Liver (tissue), 9 donors: ENCODE measurements around the gene GDI1. TPM values are rescaled to one million over a fixed set of nuclear protein-coding genes. Genes with fewer than 3 reads are reported as not detected.

Experiments used
- DNase-seq: peaks from one replicate; pipeline ENCODE4 v3.0.0-alpha.2; 2017; ENCODE audit warnings: low spot score
- H3K27ac ChIP-seq, 2 donors: one replicate each; pipeline ENCODE4 v1.7.0; 2013; ENCODE audit warnings: inconsistent platforms in 2 of 2, low read length in 2 of 2, control low read depth in 1 of 2, low read depth in 1 of 2, mild to moderate bottlenecking in 1 of 2
- H3K27me3 ChIP-seq, 4 donors: one replicate each; pipeline versions ENCODE4 v1.6.1 to v1.7.0; 2013; ENCODE audit warnings: low read length in 3 of 4, inconsistent platforms in 1 of 4, mild to moderate bottlenecking in 1 of 4, moderate library complexity in 1 of 4; ENCODE audit not compliant: control insufficient read depth in 4 of 4, insufficient read depth in 4 of 4
- H3K36me3 ChIP-seq, 4 donors: one replicate each; pipeline versions ENCODE4 v1.6.1 to v1.7.0; 2013; ENCODE audit warnings: low read length in 3 of 4, mild to moderate bottlenecking in 3 of 4, low read depth in 1 of 4, moderate library complexity in 1 of 4; ENCODE audit not compliant: control insufficient read depth in 4 of 4, insufficient read depth in 3 of 4
- H3K4me1 ChIP-seq, 4 donors: one replicate each; pipeline versions ENCODE4 v1.6.1 to v1.7.0; 2013; ENCODE audit warnings: low read length in 3 of 4, mild to moderate bottlenecking in 3 of 4, moderate library complexity in 1 of 4; ENCODE audit not compliant: control insufficient read depth in 4 of 4, insufficient read depth in 4 of 4
- H3K4me3 ChIP-seq, 3 donors: one replicate each; pipeline versions ENCODE4 v1.6.1 to v1.7.0; 2013; ENCODE audit warnings: low read length in 3 of 3, control low read depth in 1 of 3, low read depth in 1 of 3, mild to moderate bottlenecking in 1 of 3
- H3K9ac ChIP-seq, 2 donors: one replicate each; pipeline ENCODE4 v1.7.0; 2013; ENCODE audit warnings: low read length in 2 of 2, mild to moderate bottlenecking in 2 of 2, moderate library complexity in 2 of 2, control low read depth in 1 of 2, low read depth in 1 of 2
- H3K9me3 ChIP-seq, 4 donors: one replicate each; pipeline versions ENCODE4 v1.6.1 to v1.7.0; 2013; ENCODE audit warnings: low read length in 3 of 4; ENCODE audit not compliant: control insufficient read depth in 4 of 4
- EGR1 ChIP-seq, 2 donors: IDR thresholded peaks; 2 replicates each; pipeline ENCODE4 v1.6.1; 2016 to 2018; ENCODE audit warnings: antibody characterized with exemption in 2 of 2, low read depth in 2 of 2
- FOXA1 ChIP-seq: IDR thresholded peaks from 2 replicates; pipeline ENCODE4 v1.6.1; 2016; ENCODE audit warnings: antibody characterized with exemption
- FOXA2 ChIP-seq: IDR thresholded peaks from 2 replicates; pipeline ENCODE4 v1.6.1; 2016; ENCODE audit warnings: antibody characterized with exemption
- GABPA ChIP-seq, 2 donors: IDR thresholded peaks in 1 of 2; conservative IDR thresholded peaks in 1 of 2; 2 replicates each; pipeline ENCODE4 v1.6.1; 2016; ENCODE audit warnings: antibody characterized with exemption in 2 of 2, mild to moderate bottlenecking in 1 of 2, moderate library complexity in 1 of 2
- HNF4A ChIP-seq, 2 donors: conservative IDR thresholded peaks; 2 replicates each; pipeline ENCODE4 v1.6.1; 2016; ENCODE audit warnings: antibody characterized with exemption in 2 of 2, mild to moderate bottlenecking in 2 of 2
- HNF4G ChIP-seq: IDR thresholded peaks from 2 replicates; pipeline ENCODE4 v1.6.1; 2016; ENCODE audit warnings: antibody characterized with exemption
- JUND ChIP-seq, 2 donors: IDR thresholded peaks; 2 replicates each; pipeline ENCODE4 v1.6.1; 2016; ENCODE audit warnings: antibody characterized with exemption in 2 of 2
- NR2F2 ChIP-seq: IDR thresholded peaks from 2 replicates; pipeline ENCODE4 v1.6.1; 2016; ENCODE audit warnings: antibody characterized with exemption
- RAD21 ChIP-seq, 2 donors: IDR thresholded peaks; 2 replicates each; pipeline ENCODE4 v1.6.1; 2016; ENCODE audit warnings: antibody characterized with exemption in 2 of 2, mild to moderate bottlenecking in 2 of 2
- RXRA ChIP-seq, 2 donors: IDR thresholded peaks; 2 replicates each; pipeline ENCODE4 v1.6.1; 2017 to 2018; ENCODE audit warnings: antibody characterized with exemption in 2 of 2, mild to moderate bottlenecking in 1 of 2
- SP1 ChIP-seq: IDR thresholded peaks from 2 replicates; pipeline ENCODE4 v1.6.1; 2018; ENCODE audit warnings: antibody characterized with exemption, mild to moderate bottlenecking
- TAF1 ChIP-seq: conservative IDR thresholded peaks from 2 replicates; pipeline ENCODE4 v1.6.1; 2016; ENCODE audit warnings: antibody characterized with exemption, mild to moderate bottlenecking
- YY1 ChIP-seq: IDR thresholded peaks from 2 replicates; pipeline ENCODE4 v1.6.1; 2016; ENCODE audit warnings: antibody characterized with exemption, mild to moderate bottlenecking
- WGBS: extraction: QIAGEN DNeasy Blood & Tissue Kit; methylation state at CpG from one replicate; pipeline ENCODE4 v1.1.7; 2013; 5-methylcytosine and 5-hydroxymethylcytosine counted together
- polyA plus RNA-seq, 2 donors: library from polyadenylated mRNA; stranded (reverse) in 1 of 2; unstranded in 1 of 2; fragments of 200-250 nt in 1 of 2; fragments of >200 nt in 1 of 2; fragmentation: Nextera tagmentation in 1 of 2; extraction: Ambion mirVana in 1 of 2; gene quantifications; one replicate each; pipeline versions ENCODE4 v1.2.1 to v1.2.3, GENCODE V29; 2013 to 2015
- total RNA-seq, 2 donors: library from RNA; depleted of rRNA; stranded (reverse); fragments of >200 nt; gene quantifications; one replicate each; pipeline ENCODE4 v1.2.3, GENCODE V29; 2014
- TF ChIP-seq, protein P1 (sequence below): fragments of 150-350 bp; IDR thresholded peaks from 2 replicates; pipeline ENCODE4 v1.5.1; 2017; ENCODE audit warnings: improper control_type of control experiment, low read depth, low read length; ENCODE audit not compliant: missing input control
- TF ChIP-seq, protein P2 (sequence below): IDR thresholded peaks from 2 replicates; pipeline ENCODE4 v1.6.1; 2016; ENCODE audit warnings: antibody characterized with exemption, mild to moderate bottlenecking
- TF ChIP-seq, protein P3 (sequence below): IDR thresholded peaks from 2 replicates; pipeline ENCODE4 v1.6.1; 2016; ENCODE audit warnings: antibody characterized with exemption
- TF ChIP-seq, protein P4 (sequence below): IDR thresholded peaks from 2 replicates; pipeline ENCODE4 v1.6.1; 2016; ENCODE audit warnings: antibody characterized with exemption
- TF ChIP-seq, protein P5 (sequence below): IDR thresholded peaks from 2 replicates; pipeline ENCODE4 v1.6.1; 2016; ENCODE audit warnings: antibody characterized with exemption
- donor health status: healthy.
- donor health status: healthy.
- donor health status: healthy.
- donor health status: healthy.
- donor health status: healthy.

The GDI1 gene
- total and polyA plus RNA-seq, 4 donors, result 12.8 to 35.6 (median 20.5) TPM

DNA sequence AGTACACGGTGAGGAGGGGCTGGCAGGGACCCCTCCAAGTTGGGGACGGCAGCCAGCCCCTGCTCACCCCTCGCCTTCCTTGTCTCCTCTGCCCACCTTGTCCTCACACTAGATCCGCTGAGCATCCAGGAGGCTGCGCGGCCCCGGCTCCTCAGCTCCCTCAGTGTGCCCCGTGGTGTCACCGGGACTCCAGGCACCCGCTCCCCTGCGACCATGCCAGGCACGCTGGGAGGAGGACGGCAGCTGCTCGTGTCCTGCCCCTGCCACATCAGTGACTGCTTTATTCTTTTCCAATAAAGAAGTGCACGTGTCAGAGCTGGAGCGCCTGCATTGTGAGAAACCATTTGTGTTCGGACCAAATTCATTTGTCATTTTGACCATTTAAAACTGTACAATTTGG is 13.4 kb downstream of the GDI1 start:
- Histone ChIP-seq H3K27me3 (no peaks in the 10 kb centered on the region), H3K9ac (no peak overlapping the region), H3K9me3 (no peaks in the 10 kb centered on the region), H3K4me3 (no peak overlapping the region), H3K27ac (no peak overlapping the region), H3K36me3 (peaks cover 0 to 24% (median 8%) of the 10 kb centered on the region in 4 donors), H3K4me1 (peaks cover 0 to 2% (median 0%) of the 10 kb centered on the region in 4 donors)
- no peak for TF ChIP-seq RXRA (IDR thresholded peaks at IDR 0.05)
- no peak for TF ChIP-seq NR2F2
- TF ChIP-seq JUND (IDR thresholded peaks at IDR 0.05), result no peak
- no peak for TF ChIP-seq RAD21 (IDR thresholded peaks at IDR 0.05)
- TF ChIP-seq, protein P1, sequence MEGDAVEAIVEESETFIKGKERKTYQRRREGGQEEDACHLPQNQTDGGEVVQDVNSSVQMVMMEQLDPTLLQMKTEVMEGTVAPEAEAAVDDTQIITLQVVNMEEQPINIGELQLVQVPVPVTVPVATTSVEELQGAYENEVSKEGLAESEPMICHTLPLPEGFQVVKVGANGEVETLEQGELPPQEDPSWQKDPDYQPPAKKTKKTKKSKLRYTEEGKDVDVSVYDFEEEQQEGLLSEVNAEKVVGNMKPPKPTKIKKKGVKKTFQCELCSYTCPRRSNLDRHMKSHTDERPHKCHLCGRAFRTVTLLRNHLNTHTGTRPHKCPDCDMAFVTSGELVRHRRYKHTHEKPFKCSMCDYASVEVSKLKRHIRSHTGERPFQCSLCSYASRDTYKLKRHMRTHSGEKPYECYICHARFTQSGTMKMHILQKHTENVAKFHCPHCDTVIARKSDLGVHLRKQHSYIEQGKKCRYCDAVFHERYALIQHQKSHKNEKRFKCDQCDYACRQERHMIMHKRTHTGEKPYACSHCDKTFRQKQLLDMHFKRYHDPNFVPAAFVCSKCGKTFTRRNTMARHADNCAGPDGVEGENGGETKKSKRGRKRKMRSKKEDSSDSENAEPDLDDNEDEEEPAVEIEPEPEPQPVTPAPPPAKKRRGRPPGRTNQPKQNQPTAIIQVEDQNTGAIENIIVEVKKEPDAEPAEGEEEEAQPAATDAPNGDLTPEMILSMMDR, result no peak
- no peak for TF ChIP-seq GABPA (IDR thresholded peaks at IDR 0.05 in 1 of 2, conservative IDR thresholded peaks at IDR 0.05 in 1 of 2)
- TF ChIP-seq, protein P2, sequence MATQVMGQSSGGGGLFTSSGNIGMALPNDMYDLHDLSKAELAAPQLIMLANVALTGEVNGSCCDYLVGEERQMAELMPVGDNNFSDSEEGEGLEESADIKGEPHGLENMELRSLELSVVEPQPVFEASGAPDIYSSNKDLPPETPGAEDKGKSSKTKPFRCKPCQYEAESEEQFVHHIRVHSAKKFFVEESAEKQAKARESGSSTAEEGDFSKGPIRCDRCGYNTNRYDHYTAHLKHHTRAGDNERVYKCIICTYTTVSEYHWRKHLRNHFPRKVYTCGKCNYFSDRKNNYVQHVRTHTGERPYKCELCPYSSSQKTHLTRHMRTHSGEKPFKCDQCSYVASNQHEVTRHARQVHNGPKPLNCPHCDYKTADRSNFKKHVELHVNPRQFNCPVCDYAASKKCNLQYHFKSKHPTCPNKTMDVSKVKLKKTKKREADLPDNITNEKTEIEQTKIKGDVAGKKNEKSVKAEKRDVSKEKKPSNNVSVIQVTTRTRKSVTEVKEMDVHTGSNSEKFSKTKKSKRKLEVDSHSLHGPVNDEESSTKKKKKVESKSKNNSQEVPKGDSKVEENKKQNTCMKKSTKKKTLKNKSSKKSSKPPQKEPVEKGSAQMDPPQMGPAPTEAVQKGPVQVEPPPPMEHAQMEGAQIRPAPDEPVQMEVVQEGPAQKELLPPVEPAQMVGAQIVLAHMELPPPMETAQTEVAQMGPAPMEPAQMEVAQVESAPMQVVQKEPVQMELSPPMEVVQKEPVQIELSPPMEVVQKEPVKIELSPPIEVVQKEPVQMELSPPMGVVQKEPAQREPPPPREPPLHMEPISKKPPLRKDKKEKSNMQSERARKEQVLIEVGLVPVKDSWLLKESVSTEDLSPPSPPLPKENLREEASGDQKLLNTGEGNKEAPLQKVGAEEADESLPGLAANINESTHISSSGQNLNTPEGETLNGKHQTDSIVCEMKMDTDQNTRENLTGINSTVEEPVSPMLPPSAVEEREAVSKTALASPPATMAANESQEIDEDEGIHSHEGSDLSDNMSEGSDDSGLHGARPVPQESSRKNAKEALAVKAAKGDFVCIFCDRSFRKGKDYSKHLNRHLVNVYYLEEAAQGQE, result no peak
- no peak for TF ChIP-seq TAF1
- TF ChIP-seq, protein P3, sequence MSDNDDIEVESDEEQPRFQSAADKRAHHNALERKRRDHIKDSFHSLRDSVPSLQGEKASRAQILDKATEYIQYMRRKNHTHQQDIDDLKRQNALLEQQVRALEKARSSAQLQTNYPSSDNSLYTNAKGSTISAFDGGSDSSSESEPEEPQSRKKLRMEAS, result no peak
- TF ChIP-seq, protein P4, sequence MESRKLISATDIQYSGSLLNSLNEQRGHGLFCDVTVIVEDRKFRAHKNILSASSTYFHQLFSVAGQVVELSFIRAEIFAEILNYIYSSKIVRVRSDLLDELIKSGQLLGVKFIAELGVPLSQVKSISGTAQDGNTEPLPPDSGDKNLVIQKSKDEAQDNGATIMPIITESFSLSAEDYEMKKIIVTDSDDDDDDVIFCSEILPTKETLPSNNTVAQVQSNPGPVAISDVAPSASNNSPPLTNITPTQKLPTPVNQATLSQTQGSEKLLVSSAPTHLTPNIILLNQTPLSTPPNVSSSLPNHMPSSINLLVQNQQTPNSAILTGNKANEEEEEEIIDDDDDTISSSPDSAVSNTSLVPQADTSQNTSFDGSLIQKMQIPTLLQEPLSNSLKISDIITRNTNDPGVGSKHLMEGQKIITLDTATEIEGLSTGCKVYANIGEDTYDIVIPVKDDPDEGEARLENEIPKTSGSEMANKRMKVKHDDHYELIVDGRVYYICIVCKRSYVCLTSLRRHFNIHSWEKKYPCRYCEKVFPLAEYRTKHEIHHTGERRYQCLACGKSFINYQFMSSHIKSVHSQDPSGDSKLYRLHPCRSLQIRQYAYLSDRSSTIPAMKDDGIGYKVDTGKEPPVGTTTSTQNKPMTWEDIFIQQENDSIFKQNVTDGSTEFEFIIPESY, result no peak
- TF ChIP-seq, protein P5, sequence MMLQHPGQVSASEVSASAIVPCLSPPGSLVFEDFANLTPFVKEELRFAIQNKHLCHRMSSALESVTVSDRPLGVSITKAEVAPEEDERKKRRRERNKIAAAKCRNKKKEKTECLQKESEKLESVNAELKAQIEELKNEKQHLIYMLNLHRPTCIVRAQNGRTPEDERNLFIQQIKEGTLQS, result no peak
- no peak for TF ChIP-seq FOXA1
- TF ChIP-seq EGR1 (IDR thresholded peaks at IDR 0.05; ENCODE audit: low read depth in 2 of 2), result no peak
- no peak for TF ChIP-seq YY1
- no peak for TF ChIP-seq HNF4G
- TF ChIP-seq FOXA2, result no peak
- no peak for TF ChIP-seq HNF4A (conservative IDR thresholded peaks at IDR 0.05)
- no peak for TF ChIP-seq SP1
- no peak for DNase-seq
- WGBS, result 96% methylated on average over 17 of the region's 17 CpGs
